HepG2 (cell line): ENCODE data around the gene MARCHF9. TPM values are rescaled to one million over a fixed set of nuclear protein-coding genes. Genes with fewer than 3 reads are reported as not detected.

ENCODE experiments used
- ADNP ChIP-seq: sonication (generic); formaldehyde crosslinking; IDR thresholded peaks from 2 replicates; pipeline ENCODE4 v1.4.0; 2020; ENCODE audit warnings: missing genetic modification reagents
- BRD4 ChIP-seq: sonication (generic); formaldehyde crosslinking; IDR thresholded peaks from 2 replicates; pipeline ENCODE4 v1.4.0; 2020; ENCODE audit warnings: missing genetic modification reagents
- FOXC1 ChIP-seq: sonication (generic); formaldehyde crosslinking; IDR thresholded peaks from 2 replicates; pipeline ENCODE4 v1.8.0; 2022; ENCODE audit warnings: mild to moderate bottlenecking, missing genetic modification reagents, borderline replicate concordance
- KAT8 ChIP-seq: IDR thresholded peaks from 2 replicates; pipeline ENCODE4 v1.6.1; 2016; ENCODE audit warnings: missing genetic modification reagents, missing compliant biosample characterization
- MIER3 ChIP-seq: IDR thresholded peaks from 2 replicates; pipeline ENCODE4 v1.6.1; 2016; ENCODE audit warnings: missing compliant biosample characterization, borderline replicate concordance
- NFKBIZ ChIP-seq: IDR thresholded peaks from 2 replicates; pipeline ENCODE4 v1.6.1; 2018; ENCODE audit warnings: missing genetic modification reagents, missing compliant biosample characterization
- NFYB ChIP-seq: sonication (generic); formaldehyde crosslinking; IDR thresholded peaks from 2 replicates; pipeline ENCODE4 v1.4.0; 2020; ENCODE audit warnings: missing genetic modification reagents
- ONECUT2 ChIP-seq: sonication (generic); formaldehyde crosslinking; IDR thresholded peaks from 2 replicates; pipeline ENCODE4 v1.4.0; 2020; ENCODE audit warnings: missing genetic modification reagents
- SPEN ChIP-seq: sonication (generic); formaldehyde crosslinking; IDR thresholded peaks from 2 replicates; pipeline ENCODE4 v1.5.1; 2020; ENCODE audit warnings: low read depth, mild to moderate bottlenecking, missing genetic modification reagents
- SRY ChIP-seq: sonication (generic); formaldehyde crosslinking; IDR thresholded peaks from 2 replicates; pipeline ENCODE4 v1.8.0; 2022; ENCODE audit warnings: mild to moderate bottlenecking, missing genetic modification reagents
- XRCC5 ChIP-seq: fragments of 200-400 bp; formaldehyde crosslinking; optimal IDR thresholded peaks from 2 replicates; pipeline ENCODE3; 2017; ENCODE audit warnings: mild to moderate bottlenecking, low read length
- ZNF572 ChIP-seq: sonication (generic); formaldehyde crosslinking; IDR thresholded peaks from 2 replicates; pipeline ENCODE4 v1.5.1; 2020; ENCODE audit warnings: mild to moderate bottlenecking, missing genetic modification reagents
- ZNF605 ChIP-seq: sonication (generic); formaldehyde crosslinking; IDR thresholded peaks from 2 replicates; pipeline ENCODE4 v1.8.0; 2022; ENCODE audit warnings: mild to moderate bottlenecking, missing genetic modification reagents
- ZNF782 ChIP-seq: sonication (generic); formaldehyde crosslinking; IDR thresholded peaks from 2 replicates; pipeline ENCODE4 v1.4.0; 2020; ENCODE audit warnings: missing genetic modification reagents, mild to moderate bottlenecking, borderline replicate concordance
- ZSCAN30 ChIP-seq: sonication (generic); formaldehyde crosslinking; IDR thresholded peaks from 2 replicates; pipeline ENCODE4 v1.5.0; 2020; ENCODE audit warnings: mild to moderate bottlenecking, missing genetic modification reagents
- polyA plus RNA-seq, 8 experiments: library from polyadenylated mRNA; depleted of rRNA in 3 of 8; stranded (reverse) in 7 of 8; unstranded in 1 of 8; fragments of >200 nt; fragmentation: Illumina TruSeq in 4 of 8; extraction: Trizol in 4 of 8; gene quantifications; 2 replicates each; pipeline versions ENCODE4 v1.2.1 to v1.2.3, GENCODE V29; 2011 to 2016; ENCODE audit warnings: low read depth in 4 of 8, missing spikeins in 1 of 8, mixed read lengths in 1 of 8; ENCODE audit not compliant: insufficient read depth in 1 of 8
- total RNA-seq, 5 experiments: library from RNA; depleted of rRNA; stranded (reverse); fragments of >200 nt; fragmentation: Illumina TruSeq; extraction: Trizol; gene quantifications; 2 replicates each; pipeline ENCODE4 v1.2.3, GENCODE V29; 2016; ENCODE audit warnings: low read depth in 1 of 5
- TF ChIP-seq, protein P1 (sequence below): sonication (generic); formaldehyde crosslinking; IDR thresholded peaks from 2 replicates; pipeline ENCODE4 v1.4.0; 2020; ENCODE audit warnings: missing genetic modification reagents
- TF ChIP-seq, protein P2 (sequence below), 2 experiments: sonication (generic) in 1 of 2; formaldehyde crosslinking in 1 of 2; IDR thresholded peaks; 2 replicates each; pipeline versions ENCODE4 v1.4.0 to v1.6.1; 2018 to 2020; ENCODE audit warnings: missing genetic modification reagents in 2 of 2, borderline replicate concordance in 1 of 2, low read depth in 1 of 2, mild to moderate bottlenecking in 1 of 2, missing biosample characterization in 1 of 2
- TF ChIP-seq, protein P3 (sequence below): sonication (generic); formaldehyde crosslinking; IDR thresholded peaks from 2 replicates; pipeline ENCODE4 v1.4.0; 2020; ENCODE audit warnings: mild to moderate bottlenecking, missing genetic modification reagents
- TF ChIP-seq, protein P4 (sequence below): sonication (generic); formaldehyde crosslinking; IDR thresholded peaks from 2 replicates; pipeline ENCODE4 v1.5.1; 2020; ENCODE audit warnings: missing genetic modification reagents, mild to moderate bottlenecking, borderline replicate concordance
- TF ChIP-seq, protein P5 (sequence below): sonication (generic); formaldehyde crosslinking; IDR thresholded peaks from 2 replicates; pipeline ENCODE4 v1.9.0; 2022; ENCODE audit warnings: missing genetic modification reagents, mild to moderate bottlenecking, borderline replicate concordance

Gene MARCHF9
- total and polyA plus RNA-seq, 2 of the 13 experiments (the other 11 are each of a cell fraction or from before 2014, with no cell fraction given), result 5.7 to 9.6 TPM

DNA sequence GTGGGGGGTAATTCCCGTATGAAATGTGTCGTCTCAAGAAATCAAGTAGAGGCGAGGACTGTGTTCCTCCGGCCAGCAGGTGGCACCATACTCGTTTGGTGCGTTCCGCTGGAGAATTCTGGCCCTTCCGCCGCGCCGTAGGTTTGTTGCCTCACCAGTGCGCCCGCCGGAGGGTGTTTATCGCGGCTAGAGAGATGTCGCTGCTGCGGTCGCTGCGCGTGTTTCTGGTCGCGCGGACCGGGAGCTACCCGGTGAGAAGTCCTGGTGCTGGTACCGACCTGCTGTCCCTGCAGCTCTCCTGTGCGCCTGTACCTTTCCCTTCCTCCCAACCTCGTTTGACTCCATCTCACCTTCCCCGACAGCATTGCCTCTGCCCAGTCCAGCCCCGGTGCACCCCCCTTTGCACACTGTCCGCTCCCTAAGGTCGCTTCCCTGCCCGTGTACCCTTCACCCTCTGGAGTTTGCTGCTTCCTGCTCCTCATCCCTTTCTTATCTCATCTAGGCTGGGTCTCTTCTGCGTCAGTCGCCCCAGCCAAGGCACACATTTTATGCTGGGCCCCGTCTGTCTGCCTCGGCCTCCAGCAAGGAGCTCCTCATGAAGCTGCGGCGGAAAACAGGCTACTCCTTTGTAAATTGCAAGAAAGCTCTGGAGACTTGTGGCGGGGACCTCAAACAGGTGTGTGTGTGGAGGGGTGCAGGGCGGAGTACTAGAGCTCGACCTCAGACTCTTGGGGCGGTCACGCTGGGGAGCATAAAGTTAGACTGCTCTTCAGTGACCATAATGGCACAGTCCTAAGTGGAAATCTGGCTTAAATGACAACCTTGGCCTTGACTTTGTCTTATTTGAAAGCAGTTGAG, 27.9 kb downstream of the MARCHF9 start, which contains the start of gene TSFM (continued):
- TF ChIP-seq, protein P1, sequence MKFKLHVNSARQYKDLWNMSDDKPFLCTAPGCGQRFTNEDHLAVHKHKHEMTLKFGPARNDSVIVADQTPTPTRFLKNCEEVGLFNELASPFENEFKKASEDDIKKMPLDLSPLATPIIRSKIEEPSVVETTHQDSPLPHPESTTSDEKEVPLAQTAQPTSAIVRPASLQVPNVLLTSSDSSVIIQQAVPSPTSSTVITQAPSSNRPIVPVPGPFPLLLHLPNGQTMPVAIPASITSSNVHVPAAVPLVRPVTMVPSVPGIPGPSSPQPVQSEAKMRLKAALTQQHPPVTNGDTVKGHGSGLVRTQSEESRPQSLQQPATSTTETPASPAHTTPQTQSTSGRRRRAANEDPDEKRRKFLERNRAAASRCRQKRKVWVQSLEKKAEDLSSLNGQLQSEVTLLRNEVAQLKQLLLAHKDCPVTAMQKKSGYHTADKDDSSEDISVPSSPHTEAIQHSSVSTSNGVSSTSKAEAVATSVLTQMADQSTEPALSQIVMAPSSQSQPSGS, result peak; percentile 85
- no peak for TF ChIP-seq ADNP (CRISPR knock-in tag)
- TF ChIP-seq KAT8, result peak; percentile 98
- TF ChIP-seq ZNF572 (CRISPR knock-in tag), result no peak
- peak; percentile 93 for TF ChIP-seq ZSCAN30
- peak; percentile 87; the same call in 1 of the 2 replicates for TF ChIP-seq MIER3 (CRISPR knock-in tag)
- no peak for TF ChIP-seq NFYB (CRISPR knock-in tag)
- no peak for TF ChIP-seq ONECUT2 (CRISPR knock-in tag)
- TF ChIP-seq BRD4, result peak; percentile 82
- TF ChIP-seq ZNF782 (CRISPR knock-in tag), result peak; percentile 59; the same call in 1 of the 2 replicates
- TF ChIP-seq, protein P2, sequence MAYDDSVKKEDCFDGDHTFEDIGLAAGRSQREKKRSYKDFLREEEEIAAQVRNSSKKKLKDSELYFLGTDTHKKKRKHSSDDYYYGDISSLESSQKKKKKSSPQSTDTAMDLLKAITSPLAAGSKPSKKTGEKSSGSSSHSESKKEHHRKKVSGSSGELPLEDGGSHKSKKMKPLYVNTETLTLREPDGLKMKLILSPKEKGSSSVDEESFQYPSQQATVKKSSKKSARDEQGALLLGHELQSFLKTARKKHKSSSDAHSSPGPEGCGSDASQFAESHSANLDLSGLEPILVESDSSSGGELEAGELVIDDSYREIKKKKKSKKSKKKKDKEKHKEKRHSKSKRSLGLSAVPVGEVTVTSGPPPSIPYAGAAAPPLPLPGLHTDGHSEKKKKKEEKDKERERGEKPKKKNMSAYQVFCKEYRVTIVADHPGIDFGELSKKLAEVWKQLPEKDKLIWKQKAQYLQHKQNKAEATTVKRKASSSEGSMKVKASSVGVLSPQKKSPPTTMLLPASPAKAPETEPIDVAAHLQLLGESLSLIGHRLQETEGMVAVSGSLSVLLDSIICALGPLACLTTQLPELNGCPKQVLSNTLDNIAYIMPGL (CRISPR knock-in tag; IDR thresholded peaks at IDR 0.05; ENCODE audit: borderline replicate concordance in 1 of 2, low read depth in 1 of 2), result peak; percentile 93 to 98
- TF ChIP-seq ZNF605 (CRISPR knock-in tag), result peak; percentile 85; the same call in 1 of the 2 replicates
- TF ChIP-seq SRY (CRISPR knock-in tag), result 0 out of 2 replicates have a peak, but pooled peaks have one; percentile 30
- peak; percentile 98 for TF ChIP-seq SPEN
- TF ChIP-seq NFKBIZ, result no peak
- TF ChIP-seq XRCC5, result peak; percentile 96
- TF ChIP-seq, protein P3, sequence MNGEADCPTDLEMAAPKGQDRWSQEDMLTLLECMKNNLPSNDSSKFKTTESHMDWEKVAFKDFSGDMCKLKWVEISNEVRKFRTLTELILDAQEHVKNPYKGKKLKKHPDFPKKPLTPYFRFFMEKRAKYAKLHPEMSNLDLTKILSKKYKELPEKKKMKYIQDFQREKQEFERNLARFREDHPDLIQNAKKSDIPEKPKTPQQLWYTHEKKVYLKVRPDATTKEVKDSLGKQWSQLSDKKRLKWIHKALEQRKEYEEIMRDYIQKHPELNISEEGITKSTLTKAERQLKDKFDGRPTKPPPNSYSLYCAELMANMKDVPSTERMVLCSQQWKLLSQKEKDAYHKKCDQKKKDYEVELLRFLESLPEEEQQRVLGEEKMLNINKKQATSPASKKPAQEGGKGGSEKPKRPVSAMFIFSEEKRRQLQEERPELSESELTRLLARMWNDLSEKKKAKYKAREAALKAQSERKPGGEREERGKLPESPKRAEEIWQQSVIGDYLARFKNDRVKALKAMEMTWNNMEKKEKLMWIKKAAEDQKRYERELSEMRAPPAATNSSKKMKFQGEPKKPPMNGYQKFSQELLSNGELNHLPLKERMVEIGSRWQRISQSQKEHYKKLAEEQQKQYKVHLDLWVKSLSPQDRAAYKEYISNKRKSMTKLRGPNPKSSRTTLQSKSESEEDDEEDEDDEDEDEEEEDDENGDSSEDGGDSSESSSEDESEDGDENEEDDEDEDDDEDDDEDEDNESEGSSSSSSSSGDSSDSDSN (CRISPR knock-in tag), result peak; percentile 68
- TF ChIP-seq FOXC1 (CRISPR knock-in tag), result peak; percentile 85; the same call in 1 of the 2 replicates
- TF ChIP-seq, protein P4, sequence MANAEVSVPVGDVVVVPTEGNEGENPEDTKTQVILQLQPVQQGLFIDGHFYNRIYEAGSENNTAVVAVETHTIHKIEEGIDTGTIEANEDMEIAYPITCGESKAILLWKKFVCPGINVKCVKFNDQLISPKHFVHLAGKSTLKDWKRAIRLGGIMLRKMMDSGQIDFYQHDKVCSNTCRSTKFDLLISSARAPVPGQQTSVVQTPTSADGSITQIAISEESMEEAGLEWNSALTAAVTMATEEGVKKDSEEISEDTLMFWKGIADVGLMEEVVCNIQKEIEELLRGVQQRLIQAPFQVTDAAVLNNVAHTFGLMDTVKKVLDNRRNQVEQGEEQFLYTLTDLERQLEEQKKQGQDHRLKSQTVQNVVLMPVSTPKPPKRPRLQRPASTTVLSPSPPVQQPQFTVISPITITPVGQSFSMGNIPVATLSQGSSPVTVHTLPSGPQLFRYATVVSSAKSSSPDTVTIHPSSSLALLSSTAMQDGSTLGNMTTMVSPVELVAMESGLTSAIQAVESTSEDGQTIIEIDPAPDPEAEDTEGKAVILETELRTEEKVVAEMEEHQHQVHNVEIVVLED (CRISPR knock-in tag), result peak; percentile 76; the same call in 1 of the 2 replicates
- TF ChIP-seq, protein P5, sequence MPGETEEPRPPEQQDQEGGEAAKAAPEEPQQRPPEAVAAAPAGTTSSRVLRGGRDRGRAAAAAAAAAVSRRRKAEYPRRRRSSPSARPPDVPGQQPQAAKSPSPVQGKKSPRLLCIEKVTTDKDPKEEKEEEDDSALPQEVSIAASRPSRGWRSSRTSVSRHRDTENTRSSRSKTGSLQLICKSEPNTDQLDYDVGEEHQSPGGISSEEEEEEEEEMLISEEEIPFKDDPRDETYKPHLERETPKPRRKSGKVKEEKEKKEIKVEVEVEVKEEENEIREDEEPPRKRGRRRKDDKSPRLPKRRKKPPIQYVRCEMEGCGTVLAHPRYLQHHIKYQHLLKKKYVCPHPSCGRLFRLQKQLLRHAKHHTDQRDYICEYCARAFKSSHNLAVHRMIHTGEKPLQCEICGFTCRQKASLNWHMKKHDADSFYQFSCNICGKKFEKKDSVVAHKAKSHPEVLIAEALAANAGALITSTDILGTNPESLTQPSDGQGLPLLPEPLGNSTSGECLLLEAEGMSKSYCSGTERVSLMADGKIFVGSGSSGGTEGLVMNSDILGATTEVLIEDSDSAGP (CRISPR knock-in tag), result peak; percentile 98
